Activated CD4-positive, alpha-beta T cell treated with anti-CD3 and anti-CD28 coated beads, Interleukin-2, amount 50 U/mL, for 16 hours (primary cell): ENCODE data around the gene CELF5.

Experiments
- DNase-seq: peaks from one replicate; pipeline ENCODE4 v3.0.0-alpha.2; 2020

Gene CELF5

GRCh38 chr19:3248728-3249326 lies 24.4 kb downstream of the CELF5 start:
- DNase-seq = no peak

GRCh38 chr19:3249408-3249807 lies 24.9 kb downstream of the CELF5 start:
- DNase-seq = no peak

- peak; percentile 29 for DNase-seq
These were observed 26.2 kb downstream of the CELF5 start for GRCh38 chr19:3250675-3251074.

- DNase-seq = no peak
These were observed 26.8 kb downstream of the CELF5 start for GRCh38 chr19:3251229-3251628.

GRCh38 chr19:3252650-3253049 lies 28.2 kb downstream of the CELF5 start:
- DNase-seq = no peak

GRCh38 chr19:3253270-3253669 lies 28.8 kb downstream of the CELF5 start:
- DNase-seq = no peak

GRCh38 chr19:3254520-3254919 lies 30.1 kb downstream of the CELF5 start:
- no peak for DNase-seq

GRCh38 chr19:3257071-3257470 lies 32.6 kb downstream of the CELF5 start:
- no peak for DNase-seq

GRCh38 chr19:3262362-3262761 lies 37.9 kb downstream of the CELF5 start:
- DNase-seq = no peak

GRCh38 chr19:3263866-3264265 lies 39.4 kb downstream of the CELF5 start:
- no peak for DNase-seq

GRCh38 chr19:3265432-3265831 lies 41.0 kb downstream of the CELF5 start:
- no peak for DNase-seq

- DNase-seq = no peak
These were observed 41.7 kb downstream of the CELF5 start for GRCh38 chr19:3266092-3266693.

GRCh38 chr19:3266792-3267514 lies 42.5 kb downstream of the CELF5 start:
- no peak for DNase-seq

GRCh38 chr19:3268326-3268725 lies 43.9 kb downstream of the CELF5 start:
- DNase-seq = no peak

GRCh38 chr19:3268763-3269162 lies 44.3 kb downstream of the CELF5 start:
- DNase-seq = no peak

- no peak for DNase-seq
These were observed 45.6 kb downstream of the CELF5 start for GRCh38 chr19:3269916-3270671.

- peak; percentile 61 for DNase-seq
These were observed 46.4 kb downstream of the CELF5 start for GRCh38 chr19:3270902-3271301.

- DNase-seq = no peak
These were observed 48.0 kb downstream of the CELF5 start for GRCh38 chr19:3272401-3272931.

GRCh38 chr19:3272952-3273351 lies 48.5 kb downstream of the CELF5 start:
- no peak for DNase-seq

GRCh38 chr19:3274245-3274941 lies 49.9 kb downstream of the CELF5 start:
- DNase-seq = no peak

- DNase-seq = peak; percentile 55
These were observed 50.6 kb downstream of the CELF5 start for GRCh38 chr19:3274942-3275582.
